Peyer's patch (tissue), 4 donors: ENCODE data around the gene P3H3.

Source experiments
- CTCF ChIP-seq, 6 experiments: fragments of 450-650 bp in 4 of 6; fragments of 200-600 bp in 2 of 6; sonication (generic) in 1 of 6; IDR thresholded peaks; one replicate each; pipeline ENCODE4 v1.5.1; 2017 to 2019; ENCODE audit warnings: antibody characterized with exemption in 6 of 6, mild to moderate bottlenecking in 3 of 6, moderate library complexity in 1 of 6
- POLR2A ChIP-seq, 2 donors: fragments of 450-650 bp; IDR thresholded peaks; one replicate each; pipeline ENCODE4 v1.5.1; 2017; ENCODE audit warnings: antibody characterized with exemption in 2 of 2, mild to moderate bottlenecking in 2 of 2, moderate library complexity in 2 of 2

- TF ChIP-seq CTCF (IDR thresholded peaks at IDR 0.05) (no peak), POLR2A (IDR thresholded peaks at IDR 0.05) (no peak)
These were observed 751 bp downstream of the P3H3 start for GRCh38 chr12:6828781-6829535.
